AG09309 (cell line): ENCODE data around the gene IFT80.

Source experiments
- DNase-seq: peaks from one replicate; pipeline ENCODE4 v3.0.0-alpha.2; 2010; ENCODE audit warnings: low read depth
- H3K4me3 ChIP-seq: 2 replicates; pipeline ENCODE4 v1.5.1; 2011; ENCODE audit warnings: mild to moderate bottlenecking, low read depth, low read length, moderate library complexity; ENCODE audit not compliant: control insufficient read depth
- CTCF ChIP-seq: IDR thresholded peaks from 2 replicates; pipeline ENCODE4 v1.5.1; 2011; ENCODE audit warnings: mild to moderate bottlenecking, low read depth, low read length, inconsistent platforms; ENCODE audit not compliant: insufficient read depth, control insufficient read depth; ENCODE audit errors: missing control alignments

IFT80 gene

GRCh38 chr3:160226026-160226907 is 172.8 kb downstream of the IFT80 start:
- DNase-seq, result no peak
- TF ChIP-seq CTCF, result no peak
- H3K4me3 ChIP-seq, result peak overlapping the region; percentile 45

- TF ChIP-seq CTCF, result no peak
- peak within 1 kb of the TSS; percentile 45 for H3K4me3 ChIP-seq
- DNase-seq, result no peak
Observed at GRCh38 chr3:160225176-160226025, 173.6 kb downstream of the IFT80 start, which contains the start of gene C3orf80. C3orf80 (plus strand) TSS chr3:160225422; CDS start chr3:160225636, 214 bp downstream.

- TF ChIP-seq CTCF, result no peak
- peak overlapping the region; percentile 45 for H3K4me3 ChIP-seq
- no peak for DNase-seq
Observed at GRCh38 chr3:160224811-160225175, 174.2 kb downstream of the IFT80 start.

- H3K4me3 ChIP-seq, result no peak overlapping the region
- no peak for TF ChIP-seq CTCF
- DNase-seq, result no peak
Observed at GRCh38 chr3:160224256-160224655, 174.8 kb downstream of the IFT80 start.

GRCh38 chr3:160221019-160221418 is 178.0 kb downstream of the IFT80 start:
- no peak for TF ChIP-seq CTCF
- no peak for DNase-seq
- no peak overlapping the region for H3K4me3 ChIP-seq

- H3K4me3 ChIP-seq, result no peak overlapping the region
- DNase-seq, result no peak
- TF ChIP-seq CTCF, result no peak
Observed at GRCh38 chr3:160220038-160220437, 179.0 kb downstream of the IFT80 start.
